DOHH2 (cell line): ENCODE measurements around the gene KLRF1.

Experiments
- CTCF ChIP-seq: fragments of 200-600 bp; sonication (generic); IDR thresholded peaks from one replicate; pipeline ENCODE4 v1.5.1; 2014; ENCODE audit warnings: antibody characterized with exemption, mild to moderate bottlenecking, low read depth, low read length; ENCODE audit not compliant: poor library complexity, severe bottlenecking
- EZH2phosphoT487 ChIP-seq: fragments of 200-600 bp; sonication (generic); IDR thresholded peaks from 2 replicates; pipeline ENCODE4 v1.6.1; 2017; ENCODE audit warnings: borderline replicate concordance, mild to moderate bottlenecking, antibody characterized with exemption, low read length, moderate library complexity, mixed read lengths

- TF ChIP-seq CTCF = no peak
- no peak for TF ChIP-seq EZH2phosphoT487
Measured at GRCh38 chr12:9888665-9889273, 61.5 kb downstream of the KLRF1 start.
